Measurements from ENCODE around the gene PARD3. TPM values are rescaled to one million over a fixed set of nuclear protein-coding genes. Genes with fewer than 3 reads are reported as not detected.
A peak's percentile ranks its signal among the peaks of the same experiment; 100 is the strongest.
"Not testable (repeated sequence)": the region's sequence is repeated elsewhere in the genome, so short reads cannot be mapped to it uniquely, and the experiment has no call there.

Gene PARD3
- total and polyA plus RNA-seq, 2 donors (not counting 3 experiments of a cell fraction or from before 2014, with no cell fraction given), result 7.3 to 24.1 TPM

DNA sequence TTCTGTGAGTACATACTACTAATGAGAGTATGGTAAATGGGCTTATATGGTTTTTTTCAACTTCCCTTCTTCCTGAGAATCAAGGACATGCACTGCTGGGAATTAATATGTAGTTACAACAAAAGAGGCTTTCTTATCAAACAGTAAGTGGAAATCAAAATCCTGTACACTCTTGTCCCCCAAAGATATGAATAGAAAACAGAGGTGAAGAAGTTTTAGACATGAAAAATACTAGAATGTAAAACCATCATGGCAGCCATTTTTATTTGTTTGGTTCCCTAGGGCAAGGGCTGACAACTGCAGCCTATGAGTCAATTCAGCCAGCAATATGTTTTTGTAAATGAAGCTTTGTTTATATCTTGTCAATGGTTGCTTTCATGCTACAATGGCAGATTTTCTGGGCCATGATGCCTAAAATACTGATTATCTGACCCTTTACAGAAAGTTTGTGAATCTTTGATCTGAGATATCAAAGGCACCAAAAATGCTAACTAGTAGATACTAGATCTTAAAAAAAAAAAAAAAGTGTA is 422.4 kb downstream of the PARD3 start:
- DNase-seq (ENCODE audit: low read depth, low spot score) (no peak), FAIRE-seq (no peak)
- POLR2A ChIA-PET, result no interaction called here
- TF ChIP-seq GATA2 (IDR thresholded peaks at IDR 0.05; ENCODE audit: insufficient read depth, insufficient read length, low read depth, low read length) (no peak), FOS (IDR thresholded peaks at IDR 0.05; ENCODE audit: borderline replicate concordance, insufficient read depth, low read length) (no peak), EZH2 (IDR thresholded peaks at IDR 0.05; ENCODE audit: borderline replicate concordance, low read depth, low read length, severe bottlenecking) (no peak), POLR2AphosphoS5 (IDR thresholded peaks at IDR 0.05; ENCODE audit: insufficient read depth, low read depth, low read length) (no peak)
- Histone ChIP-seq H3K27me3 (ENCODE audit: control insufficient read depth in 2 of 2, insufficient read depth in 2 of 2, low read length in 2 of 2) (no peaks in the 10 kb centered on the region), H3K9me1 (replicated peaks; ENCODE audit: control insufficient read depth, extremely low read depth, insufficient read depth, low read length) (no peaks in the 10 kb centered on the region), H3K4me3 (replicated peaks in 1 of 3; ENCODE audit: insufficient read depth in 1 of 3, low read depth in 1 of 3, low read length in 3 of 3) (no peak overlapping the region), H3K36me3 (ENCODE audit: control insufficient read depth in 2 of 2, extremely low read depth in 1 of 2, insufficient read depth in 2 of 2, low read length in 2 of 2) (no peaks in the 10 kb centered on the region), H4K20me1 (replicated peaks; ENCODE audit: control insufficient read depth, extremely low read depth, insufficient read depth, low read length) (no peaks in the 10 kb centered on the region), H3K4me2 (ENCODE audit: insufficient read depth, low read length) (no peak overlapping the region), H2AFZ (ENCODE audit: low read depth, low read length) (no peak overlapping the region), H3K4me1 (ENCODE audit: control insufficient read depth, extremely low read depth, insufficient read depth, low read length) (no peaks in the 10 kb centered on the region), H3K9me3 (replicated peaks; ENCODE audit: control insufficient read depth, insufficient read depth, low read length) (no peaks in the 10 kb centered on the region), H3K79me2 (ENCODE audit: control insufficient read depth, insufficient read depth, low read length) (no peaks in the 10 kb centered on the region), H3K9ac (replicated peaks; ENCODE audit: extremely low read depth, insufficient read depth, low read length) (no peak overlapping the region), H3K27ac (ENCODE audit: insufficient read depth, low read depth, low read length) (no peak overlapping the region)
- no TSS peak for BruUV-seq (replicated peaks)
- intact Hi-C loops (cut with micrococcal nuclease), result no loop called here
- CTCF ChIA-PET, result interaction anchor here (1.2 to 1.9 kb wide), 2 partner anchors 9 to 246 kb away, joined by 3 to 5 read pairs; no protein-coding TSS in a partner anchor
- dilution Hi-C loops (cut with MboI; ENCODE audit: extremely low pct_ligation_motif_present, low sequenced_read_pairs), result no loop called here

DNA sequence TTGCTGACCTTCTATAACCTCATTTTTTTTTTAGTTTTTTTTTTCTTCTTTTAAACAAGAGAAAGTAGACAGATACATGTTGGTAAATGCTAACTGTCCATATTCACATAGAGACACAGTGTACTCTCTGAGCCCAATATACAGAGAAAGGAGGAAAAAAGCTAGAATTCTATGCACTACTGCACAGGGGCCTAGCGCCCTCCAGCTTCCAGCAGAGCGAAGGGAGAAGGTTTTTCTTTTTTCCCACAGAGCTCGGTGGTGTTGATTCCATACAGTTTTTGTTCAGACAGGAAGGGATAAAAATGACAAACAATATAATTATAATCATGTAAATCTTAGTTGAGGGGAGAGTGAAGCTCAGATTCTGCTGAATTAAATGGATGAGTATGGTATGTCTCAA is 423.9 kb downstream of the PARD3 start:
- H3K36me3 ChIP-seq (ENCODE audit: control insufficient read depth in 2 of 2, extremely low read depth in 1 of 2, insufficient read depth in 2 of 2, low read length in 2 of 2); H3K9me3 ChIP-seq (replicated peaks; ENCODE audit: control insufficient read depth, insufficient read depth, low read length); H3K9ac ChIP-seq (replicated peaks; ENCODE audit: extremely low read depth, insufficient read depth, low read length); H3K4me2 ChIP-seq (ENCODE audit: insufficient read depth, low read length); BruUV-seq (replicated peaks); FAIRE-seq; H3K79me2 ChIP-seq (ENCODE audit: control insufficient read depth, insufficient read depth, low read length); POLR2A ChIA-PET; H3K4me1 ChIP-seq (ENCODE audit: control insufficient read depth, extremely low read depth, insufficient read depth, low read length); H3K27ac ChIP-seq (ENCODE audit: insufficient read depth, low read depth, low read length); H3K9me1 ChIP-seq (replicated peaks; ENCODE audit: control insufficient read depth, extremely low read depth, insufficient read depth, low read length); dilution Hi-C loops (cut with MboI; ENCODE audit: extremely low pct_ligation_motif_present, low sequenced_read_pairs); H3K4me3 ChIP-seq (replicated peaks in 1 of 3; ENCODE audit: insufficient read depth in 1 of 3, low read depth in 1 of 3, low read length in 3 of 3); H2AFZ ChIP-seq (ENCODE audit: low read depth, low read length); H4K20me1 ChIP-seq (replicated peaks; ENCODE audit: control insufficient read depth, extremely low read depth, insufficient read depth, low read length); H3K27me3 ChIP-seq (ENCODE audit: control insufficient read depth in 2 of 2, insufficient read depth in 2 of 2, low read length in 2 of 2): not testable (repeated sequence)
- intact Hi-C loops (cut with micrococcal nuclease), result loop anchor here (2.0 kb wide), 1 partner anchor 1060 kb away; no protein-coding TSS in a partner anchor
- CTCF ChIA-PET, result interaction anchor here (0.7 to 1.9 kb wide), 7 partner anchors 8 to 1058 kb away, joined by 3 to 6 read pairs (median 3); no protein-coding TSS in a partner anchor
- peak; percentile 24 for DNase-seq (ENCODE audit: low read depth, low spot score)
